ENCODE results near the gene CFAP157.

The CFAP157 gene

GRCh38 chr9:127765418-127765817, 58.6 kb downstream of the CFAP157 start:
- DNase-seq: no peak

All from NCI-H1105 treated with DMSO at 0.1 percent for 48 hours (cell line).